ENCODE measurements around the gene HMCN1.

HMCN1 gene

GRCh38 chr1:185787238-185787637 lies 53.0 kb downstream of the HMCN1 start:
- Histone ChIP-seq H3K9me3 (ENCODE audit: low read length) (no peaks in the 10 kb centered on the region), H3K27me3 (ENCODE audit: insufficient read depth, low read length) (no peaks in the 10 kb centered on the region), H2AFZ (ENCODE audit: low read length) (no peak overlapping the region), H3K9me2 (ENCODE audit: low read depth, low read length) (no peaks in the 10 kb centered on the region), H3K4me1 (ENCODE audit: insufficient read depth, low read length, severe bottlenecking) (no peaks in the 10 kb centered on the region), H3F3A (ENCODE audit: insufficient read depth, low read length) (no peaks in the 10 kb centered on the region), H3K4me3 (ENCODE audit: low read depth, low read length, poor library complexity, severe bottlenecking) (no peak overlapping the region), H4K20me1 (ENCODE audit: insufficient read depth, low read length) (no peaks in the 10 kb centered on the region), H3K79me2 (ENCODE audit: insufficient read depth, low read length) (no peaks in the 10 kb centered on the region), H3K27ac (ENCODE audit: low read depth, low read length, poor library complexity, severe bottlenecking) (no peak overlapping the region), H3K4me2 (ENCODE audit: low read length) (no peak overlapping the region), H3K9ac (ENCODE audit: low read length) (no peak overlapping the region), H3K36me3 (ENCODE audit: insufficient read depth, low read length) (no peaks in the 10 kb centered on the region)
- no peak for TF ChIP-seq EZH2 (IDR thresholded peaks at IDR 0.05; ENCODE audit: borderline replicate concordance, low read length)
- no peak for TF ChIP-seq CTCF (IDR thresholded peaks at IDR 0.05; ENCODE audit: low read length)

GRCh38 chr1:185788386-185788785 lies 54.2 kb downstream of the HMCN1 start:
- no peak overlapping the region for H3K27ac ChIP-seq (ENCODE audit: low read depth, low read length, poor library complexity, severe bottlenecking)
- H3K4me2 ChIP-seq (ENCODE audit: low read length), result no peak overlapping the region
- H3K36me3 ChIP-seq (ENCODE audit: insufficient read depth, low read length), result no peaks in the 10 kb centered on the region
- H3K4me1 ChIP-seq (ENCODE audit: insufficient read depth, low read length, severe bottlenecking), result no peaks in the 10 kb centered on the region
- H3K4me3 ChIP-seq (ENCODE audit: low read depth, low read length, poor library complexity, severe bottlenecking), result no peak overlapping the region
- H3F3A ChIP-seq (ENCODE audit: insufficient read depth, low read length), result no peaks in the 10 kb centered on the region
- no peak overlapping the region for H2AFZ ChIP-seq (ENCODE audit: low read length)
- no peaks in the 10 kb centered on the region for H3K79me2 ChIP-seq (ENCODE audit: insufficient read depth, low read length)
- H3K9me2 ChIP-seq (ENCODE audit: low read depth, low read length), result no peaks in the 10 kb centered on the region
- no peaks in the 10 kb centered on the region for H3K9me3 ChIP-seq (ENCODE audit: low read length)
- H4K20me1 ChIP-seq (ENCODE audit: insufficient read depth, low read length), result no peaks in the 10 kb centered on the region
- no peaks in the 10 kb centered on the region for H3K27me3 ChIP-seq (ENCODE audit: insufficient read depth, low read length)
- H3K9ac ChIP-seq (ENCODE audit: low read length), result no peak overlapping the region
- TF ChIP-seq CTCF (IDR thresholded peaks at IDR 0.05; ENCODE audit: low read length), result no peak
- no peak for TF ChIP-seq EZH2 (IDR thresholded peaks at IDR 0.05; ENCODE audit: borderline replicate concordance, low read length)

GRCh38 chr1:185789501-185790193 lies 55.5 kb downstream of the HMCN1 start:
- H3K79me2 ChIP-seq (ENCODE audit: insufficient read depth, low read length), result no peaks in the 10 kb centered on the region
- H3K36me3 ChIP-seq (ENCODE audit: insufficient read depth, low read length), result no peaks in the 10 kb centered on the region
- no peaks in the 10 kb centered on the region for H3K4me1 ChIP-seq (ENCODE audit: insufficient read depth, low read length, severe bottlenecking)
- H4K20me1 ChIP-seq (ENCODE audit: insufficient read depth, low read length), result no peaks in the 10 kb centered on the region
- no peak for TF ChIP-seq CTCF (IDR thresholded peaks at IDR 0.05; ENCODE audit: low read length)
- TF ChIP-seq EZH2 (IDR thresholded peaks at IDR 0.05; ENCODE audit: borderline replicate concordance, low read length), result no peak
- no peak overlapping the region for H3K4me3 ChIP-seq (ENCODE audit: low read depth, low read length, poor library complexity, severe bottlenecking)
- no peaks in the 10 kb centered on the region for H3F3A ChIP-seq (ENCODE audit: insufficient read depth, low read length)
- H3K27me3 ChIP-seq (ENCODE audit: insufficient read depth, low read length), result no peaks in the 10 kb centered on the region
- no peak overlapping the region for H3K27ac ChIP-seq (ENCODE audit: low read depth, low read length, poor library complexity, severe bottlenecking)
- H3K9me3 ChIP-seq (ENCODE audit: low read length), result no peaks in the 10 kb centered on the region
- no peak overlapping the region for H3K9ac ChIP-seq (ENCODE audit: low read length)
- H3K9me2 ChIP-seq (ENCODE audit: low read depth, low read length), result no peaks in the 10 kb centered on the region
- no peak overlapping the region for H2AFZ ChIP-seq (ENCODE audit: low read length)
- H3K4me2 ChIP-seq (ENCODE audit: low read length), result no peak overlapping the region
